ENCODE results near the gene BET1. TPM values are rescaled to one million over a fixed set of nuclear protein-coding genes. Genes with fewer than 3 reads are reported as not detected.

Gene BET1
- total RNA-seq, 1 donor from 2014 or later, result 24.7 TPM

DNA sequence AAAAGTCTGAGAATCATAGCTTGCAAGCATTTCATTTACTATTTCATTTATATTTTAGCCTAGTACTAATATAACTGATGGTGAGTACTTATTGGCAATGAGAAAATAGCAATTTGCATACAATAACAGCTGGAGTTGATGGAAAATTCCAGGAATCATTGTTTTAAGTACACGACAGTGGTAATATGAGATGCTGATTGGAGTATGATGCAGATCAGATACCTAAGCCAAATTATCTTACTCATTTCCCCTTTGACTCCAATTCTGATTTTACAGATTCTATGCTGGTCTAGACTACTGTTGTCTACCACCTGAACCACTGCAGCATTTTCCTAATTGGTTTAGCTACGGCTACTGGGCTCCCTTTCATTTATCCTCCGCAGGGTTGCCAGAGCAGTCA lies 45.9 kb downstream of the BET1 start:
- DNase-seq (ENCODE audit: low spot score), result no peak

DNA sequence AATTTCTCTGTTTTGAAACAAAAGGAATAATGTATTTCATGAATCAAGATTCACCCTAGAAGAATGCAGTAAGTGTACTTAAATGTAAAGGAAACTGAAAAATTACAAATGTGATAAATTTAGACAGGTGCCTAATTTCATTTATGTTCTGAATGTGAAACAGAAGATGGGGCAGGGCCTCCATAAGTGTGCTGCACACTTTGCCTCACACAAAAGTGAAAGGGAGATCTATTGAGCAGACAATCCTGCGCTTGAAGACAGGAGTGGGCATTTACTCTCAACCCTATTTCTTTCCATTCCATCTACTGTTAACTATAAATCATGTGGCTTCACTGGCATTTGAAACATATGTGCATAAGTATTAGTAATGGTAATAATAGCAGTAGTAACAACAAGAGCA lies 46.4 kb downstream of the BET1 start:
- DNase-seq (ENCODE audit: low spot score), result no peak

DNA sequence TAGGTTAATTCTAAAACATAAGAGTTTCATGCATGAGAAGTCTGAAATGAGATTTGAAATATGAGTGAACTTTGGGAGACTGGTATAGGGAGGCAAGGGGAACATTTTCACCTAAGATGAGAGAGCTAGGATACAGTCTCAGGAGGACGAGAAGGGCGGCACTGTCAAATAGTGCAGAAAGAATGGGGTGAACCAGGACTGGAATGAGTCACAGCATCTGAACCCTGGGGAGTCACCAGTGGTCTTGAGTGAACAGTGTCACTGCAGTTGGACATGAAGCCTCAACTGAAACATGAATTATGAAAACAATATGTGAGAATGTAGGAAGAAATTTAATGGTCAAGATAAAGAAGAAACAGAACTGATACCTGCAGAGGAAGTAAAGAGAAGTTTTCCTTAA lies 48.9 kb downstream of the BET1 start:
- no peak for DNase-seq (ENCODE audit: low spot score)

DNA sequence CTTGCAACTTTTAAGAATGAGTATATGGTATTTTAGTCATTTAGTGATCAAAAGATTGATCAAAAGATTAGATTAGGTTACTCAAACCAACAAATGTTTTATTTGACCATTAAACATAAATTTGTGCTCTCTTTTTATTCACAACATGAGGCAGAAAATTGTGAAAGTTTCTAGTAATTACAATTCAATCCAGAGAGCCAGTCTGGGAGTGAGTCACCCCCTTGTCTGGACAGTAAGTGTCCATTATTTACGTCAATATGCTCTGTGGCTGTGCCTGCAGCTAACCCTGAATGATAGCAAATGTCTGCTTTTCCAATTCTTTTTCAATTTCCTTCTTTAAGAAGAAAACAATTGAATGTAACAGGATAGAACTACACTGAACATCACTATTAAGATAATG lies 54.7 kb downstream of the BET1 start:
- no peak for DNase-seq (ENCODE audit: low spot score)

DNA sequence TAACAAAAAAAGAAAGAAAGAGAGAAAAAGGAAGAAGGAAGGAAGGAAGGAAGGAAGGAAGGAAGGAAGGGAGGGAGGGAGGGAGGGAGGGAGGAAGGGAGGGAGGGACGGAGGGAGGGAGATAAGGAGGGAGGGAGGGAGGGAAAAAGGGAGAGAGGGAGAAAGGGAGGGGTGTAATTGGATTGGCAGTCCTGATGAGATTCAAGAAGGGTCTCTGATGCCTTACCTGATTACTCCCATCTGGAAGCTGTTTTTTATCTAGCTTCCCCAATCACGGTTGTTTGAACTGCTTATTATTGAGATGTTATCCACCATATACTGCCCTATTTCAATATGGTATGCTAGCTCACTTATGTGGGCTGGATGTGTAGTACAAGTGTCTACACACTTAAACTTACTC lies 55.3 kb downstream of the BET1 start:
- DNase-seq (ENCODE audit: low spot score), result no peak

DNA sequence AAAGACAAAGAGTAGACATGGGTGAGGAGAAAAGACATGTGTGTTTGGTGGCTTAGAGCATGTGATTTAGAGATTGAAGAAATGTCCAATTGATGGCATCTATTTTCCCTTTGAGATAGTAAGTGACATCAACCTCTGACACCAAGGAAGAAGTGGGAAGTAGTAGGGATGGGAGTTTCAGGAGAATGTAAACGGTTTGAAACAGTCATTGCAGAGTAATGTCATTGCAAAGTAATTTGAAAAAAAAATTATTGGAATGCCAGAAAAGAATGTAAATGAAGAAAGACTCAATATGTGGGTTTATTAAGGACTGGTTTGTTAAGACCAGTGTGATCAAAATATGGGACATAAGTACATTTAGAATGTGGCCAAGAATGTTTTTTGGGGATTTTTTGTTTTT lies 56.0 kb downstream of the BET1 start:
- no peak for DNase-seq (ENCODE audit: low spot score)

DNA sequence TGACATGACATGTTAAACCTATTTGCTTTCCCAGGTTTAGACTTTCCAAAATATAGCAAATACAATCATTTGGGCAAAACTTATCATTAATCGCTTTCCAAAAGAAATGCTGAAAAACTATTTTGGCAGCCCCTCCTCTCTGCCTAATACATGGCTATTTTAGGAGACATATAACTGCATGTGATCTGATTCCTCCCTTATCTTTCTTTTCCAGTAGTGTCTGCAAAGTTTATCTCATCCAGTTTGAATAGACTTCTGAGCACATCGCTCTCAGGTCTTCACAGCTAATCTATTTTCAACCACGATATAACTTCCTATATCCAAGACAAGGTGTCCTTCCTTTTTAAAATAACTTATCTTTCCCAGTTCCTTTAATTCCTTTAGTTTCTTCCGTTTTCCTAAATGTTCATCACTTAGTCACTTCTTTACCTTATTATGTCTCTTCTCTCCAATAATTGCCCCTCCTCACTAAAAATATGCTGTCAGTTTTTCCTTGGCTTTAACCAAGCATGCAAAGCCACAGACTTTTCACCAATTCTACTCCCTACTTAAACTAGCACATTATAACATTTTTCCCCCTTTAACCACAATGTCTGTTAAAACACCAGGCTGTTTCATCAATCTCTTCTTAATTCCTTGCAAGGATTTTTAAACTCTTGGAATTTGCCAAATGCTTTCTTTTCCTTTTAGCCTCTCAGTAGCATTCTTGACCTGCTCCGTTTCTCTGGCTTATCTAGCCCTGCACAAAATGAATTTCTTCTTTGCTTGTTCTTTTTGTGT lies 58.2 kb downstream of the BET1 start:
- DNase-seq (ENCODE audit: low spot score), result no peak

DNA sequence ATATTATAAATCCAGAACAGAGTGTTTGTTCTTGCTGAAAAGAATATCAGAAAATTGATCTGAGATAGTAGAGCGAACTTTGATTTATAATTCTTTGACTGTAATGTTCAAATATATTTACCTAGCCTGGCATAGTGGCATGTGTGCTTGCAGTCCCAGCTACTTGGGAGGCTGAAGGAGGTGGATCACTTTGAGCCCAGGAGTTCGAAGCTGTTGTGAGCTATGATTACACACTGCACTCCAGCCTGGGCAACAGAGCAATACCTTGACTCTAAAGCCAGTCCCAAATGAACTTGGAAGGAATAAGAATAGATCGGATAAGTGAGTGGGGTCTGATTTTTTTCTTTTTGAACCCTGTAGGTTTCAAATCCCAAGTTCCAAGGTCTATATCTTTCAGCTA lies 59.1 kb downstream of the BET1 start:
- DNase-seq (ENCODE audit: low spot score), result no peak

DNA sequence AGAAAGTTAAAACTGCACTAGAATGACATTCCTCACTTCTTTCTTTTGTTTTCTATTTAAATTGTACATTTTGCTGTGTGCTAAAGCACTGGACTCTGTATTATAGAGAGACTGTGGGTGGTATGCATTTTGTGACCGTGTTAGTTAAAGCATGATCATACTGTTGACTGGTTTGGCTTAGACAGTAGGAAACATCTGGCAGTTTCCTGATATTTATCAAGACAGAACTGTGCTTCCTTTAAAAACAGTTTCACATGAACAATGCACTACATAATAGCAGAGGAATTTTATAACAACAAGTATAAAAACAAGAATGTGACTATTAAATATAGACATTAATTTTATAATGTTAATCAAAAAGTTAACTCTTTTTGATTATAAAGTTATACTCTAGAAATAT lies 59.5 kb downstream of the BET1 start:
- DNase-seq (ENCODE audit: low spot score), result no peak

DNA sequence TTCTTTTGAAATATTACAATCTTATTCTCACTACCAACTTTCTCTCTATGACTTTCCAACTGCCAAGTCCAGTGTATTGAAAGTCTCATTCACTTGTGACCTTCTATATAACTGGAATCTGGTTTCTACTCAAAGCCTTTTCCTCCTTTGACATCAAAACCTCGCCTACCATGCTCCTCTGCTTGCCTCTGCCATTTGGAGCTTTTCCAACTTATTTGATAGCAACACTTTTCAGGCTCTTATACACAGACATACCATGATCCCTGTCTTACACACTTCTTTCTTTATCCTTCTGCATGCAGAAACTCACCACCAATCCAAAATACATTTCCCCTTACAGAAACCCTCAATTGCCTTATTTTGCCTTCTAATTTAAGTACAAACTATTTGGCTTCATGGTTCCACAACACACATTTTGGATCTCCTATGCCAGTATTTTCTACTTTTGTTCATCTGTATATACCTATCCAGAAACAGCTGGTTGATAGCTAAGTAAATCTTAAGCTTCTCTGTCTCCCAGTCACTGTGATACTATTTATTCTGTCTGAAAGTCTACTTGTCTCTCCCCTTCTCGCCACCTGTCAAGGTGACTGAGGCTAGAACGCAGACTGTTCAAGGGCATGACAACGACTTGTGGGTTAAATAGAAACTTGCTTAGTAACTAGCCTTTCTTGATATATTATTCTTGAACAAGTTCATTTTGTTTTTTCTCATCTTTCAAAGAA lies 60.2 kb downstream of the BET1 start:
- DNase-seq (ENCODE audit: low spot score), result no peak

Other genes with a start within 250 kb of the BET1 start
- gene TFPI2, start 113.6 kb downstream of the BET1 start, total RNA-seq, result 4.0 TPM
- gene GNGT1, start 97.8 kb downstream of the BET1 start, total RNA-seq, result not detected
- gene GNG11, start 82.6 kb downstream of the BET1 start, total RNA-seq, result 13.4 TPM